ENCODE data around the gene NELFE.

The NELFE gene

DNA sequence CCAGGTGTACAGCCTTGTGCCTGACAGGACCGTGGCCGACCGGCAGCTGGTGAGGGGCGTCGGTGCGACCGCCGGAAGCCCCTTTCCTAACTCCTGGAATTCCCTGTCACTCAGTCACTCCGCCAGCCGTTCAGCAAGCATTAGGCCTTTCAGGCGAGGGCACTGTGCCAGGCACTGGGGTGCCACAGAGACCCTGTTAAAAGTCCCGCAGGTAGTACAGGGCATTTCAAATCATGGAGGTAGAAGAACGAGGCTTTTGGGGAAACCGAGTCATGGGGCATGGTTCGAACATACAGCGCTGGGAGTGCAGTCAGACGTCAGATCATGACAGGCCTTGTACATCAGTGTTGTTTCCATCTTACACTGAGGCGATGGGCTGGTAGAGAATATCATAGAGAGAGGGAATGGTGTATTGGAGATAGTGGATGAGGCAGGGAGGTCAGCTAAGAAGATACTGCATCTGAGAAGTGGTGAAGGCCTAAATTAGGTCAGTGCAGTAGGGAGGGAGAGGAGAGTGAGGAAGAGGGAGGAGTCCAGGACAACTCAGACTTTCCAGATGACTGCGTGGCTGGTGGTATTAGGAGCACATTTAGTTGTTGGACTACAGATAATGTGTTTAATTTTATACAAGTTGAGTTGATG is 14.1 kb upstream of the NELFE start:
- no peak for DNase-seq

DNA sequence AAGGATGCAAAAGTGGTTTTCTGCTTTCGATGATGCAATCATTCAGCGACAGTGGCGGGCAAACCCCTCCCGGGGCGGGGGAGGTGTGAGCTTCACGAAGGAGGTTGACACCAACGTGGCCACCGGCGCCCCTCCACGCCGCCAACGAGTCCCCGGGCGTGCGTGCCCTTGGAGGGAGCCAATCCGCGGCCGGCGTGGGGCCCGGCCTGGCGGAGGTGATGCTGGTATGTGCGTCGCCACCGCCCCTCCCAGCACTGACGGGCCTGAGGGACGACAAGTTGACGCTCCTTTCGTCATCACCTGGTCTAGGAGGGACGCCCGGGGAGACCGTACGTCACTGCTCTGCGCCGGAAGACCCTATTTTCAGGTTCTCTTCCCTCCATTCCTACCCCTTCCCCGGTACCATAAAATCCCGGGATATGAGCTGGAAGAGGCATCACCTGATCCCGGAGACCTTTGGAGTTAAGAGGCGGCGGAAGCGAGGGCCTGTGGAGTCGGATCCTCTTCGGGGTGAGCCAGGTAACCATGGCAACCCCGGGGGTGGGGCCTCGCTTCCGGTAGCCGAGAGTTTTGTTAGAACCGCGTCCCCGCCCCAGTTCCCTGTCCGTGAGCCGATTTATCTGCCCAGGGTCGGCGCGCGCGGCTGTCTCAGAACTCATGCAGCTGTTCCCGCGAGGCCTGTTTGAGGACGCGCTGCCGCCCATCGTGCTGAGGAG is 13.4 kb upstream of the NELFE start, which contains the start of gene DXO:
DXO (minus strand) TSS at position 146 of the 716 bp plus-strand sequence. CDS start 463 bp downstream, outside the sequence.
- peak; percentile 95 for DNase-seq

DNA sequence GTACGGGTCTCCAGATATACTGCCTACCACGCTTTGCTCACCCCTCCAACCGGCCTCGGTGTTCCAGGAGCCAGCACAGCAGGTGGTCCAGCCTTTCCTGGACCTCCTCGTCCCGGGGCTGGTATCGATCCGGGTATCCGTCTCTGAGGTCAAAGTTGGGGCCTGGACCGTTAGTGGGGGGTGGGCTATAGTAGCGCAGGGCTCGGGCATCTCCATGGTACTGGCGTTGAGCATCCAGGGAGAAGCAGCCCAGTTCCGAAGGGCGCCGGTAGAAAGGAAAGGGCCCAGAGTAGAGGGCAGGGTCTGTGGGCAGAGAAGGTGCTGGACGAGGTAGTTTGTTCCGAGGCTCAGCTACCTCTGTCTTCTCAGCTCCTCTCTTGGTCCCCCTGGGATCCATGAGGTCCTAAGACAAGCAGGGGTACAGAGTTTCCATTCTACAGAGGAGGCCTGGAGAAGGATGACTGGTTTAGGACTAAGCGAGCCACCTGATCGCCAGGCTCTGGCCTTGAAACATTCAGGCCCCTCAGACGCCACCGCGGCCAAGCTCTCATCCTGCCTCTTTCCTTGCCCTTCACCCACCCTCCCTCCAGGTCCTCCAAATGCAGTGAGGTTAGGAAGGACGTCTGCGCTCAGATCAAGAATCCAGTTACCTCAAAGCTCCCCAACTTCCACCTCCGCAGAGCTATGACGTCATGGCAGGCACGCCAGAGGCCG is 12.7 kb upstream of the NELFE start:
- DNase-seq, result no peak

DNA sequence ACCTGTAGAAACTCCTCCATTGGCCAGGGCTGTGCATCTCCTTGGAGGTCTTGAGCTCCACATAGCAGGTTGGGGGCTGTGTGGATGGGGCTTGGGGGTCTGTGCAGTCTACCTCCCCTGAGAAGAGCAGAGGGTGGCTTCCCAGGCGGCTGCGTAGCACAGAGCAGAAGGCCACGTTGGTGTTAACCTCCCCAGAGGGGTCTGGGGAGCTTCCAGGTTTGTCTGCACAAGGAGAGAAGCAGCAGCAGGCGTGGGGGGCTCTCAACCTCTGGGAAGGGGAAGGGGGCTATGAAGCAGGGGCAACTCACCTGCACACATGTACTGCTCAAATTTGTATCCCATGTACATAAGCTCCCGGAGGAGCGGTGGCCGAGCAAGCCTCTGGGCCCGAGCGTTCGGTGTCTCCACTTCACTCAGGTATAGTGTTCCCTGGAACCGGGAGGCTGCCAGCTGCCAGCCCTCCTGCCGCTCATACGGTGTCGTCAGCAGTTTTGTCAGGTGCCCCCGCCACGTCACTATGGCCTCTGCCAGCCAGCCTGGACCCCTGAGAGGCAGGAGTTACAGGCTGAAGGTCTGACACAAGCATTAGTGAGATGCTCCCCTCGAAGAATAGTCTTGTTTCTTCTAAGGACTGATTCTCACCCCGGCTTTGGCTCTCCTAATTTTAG is 12.0 kb upstream of the NELFE start:
- no peak for DNase-seq

DNA sequence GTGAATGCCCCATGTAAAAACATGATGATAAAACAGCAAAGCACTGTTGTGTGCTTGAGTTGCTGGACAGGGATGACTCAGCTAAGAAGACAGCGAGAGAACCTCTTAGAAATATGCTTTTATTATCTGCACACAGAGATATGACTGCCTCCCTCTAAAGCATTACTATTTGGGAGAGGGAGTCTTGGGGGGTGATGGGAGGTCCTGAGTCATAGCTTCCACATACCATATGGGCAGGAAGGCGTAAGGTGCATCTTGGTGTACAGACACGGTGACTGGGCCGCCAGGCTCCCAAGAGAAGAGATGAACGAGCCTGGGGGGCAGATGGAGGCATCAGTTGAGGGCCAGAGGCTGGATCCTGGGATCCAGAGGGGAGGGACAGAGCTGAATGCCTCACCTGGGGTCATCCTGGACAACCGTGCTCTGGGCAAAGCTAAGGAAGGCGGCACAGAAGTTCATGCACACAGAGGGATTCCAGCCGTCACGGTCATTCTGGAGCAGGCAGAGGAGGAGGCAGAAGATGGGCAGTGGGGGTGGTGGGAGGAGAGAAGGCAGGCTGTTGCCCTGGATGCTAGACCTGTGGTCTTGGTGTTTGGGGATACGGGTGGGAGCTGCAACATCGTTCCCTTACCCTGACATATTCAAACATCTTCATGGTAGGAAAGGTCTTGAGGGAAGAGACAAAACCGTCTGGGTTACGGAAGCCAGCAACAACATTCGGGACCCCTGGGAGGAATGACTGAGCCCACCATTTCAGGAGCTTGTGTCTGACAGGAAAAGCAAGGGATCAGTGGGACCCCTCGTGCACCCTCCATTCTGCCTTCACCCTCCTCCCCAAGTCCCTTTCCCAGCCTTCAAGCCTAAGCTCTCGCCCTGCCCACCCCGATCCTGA is 11.2 kb upstream of the NELFE start:
- DNase-seq, result no peak

GRCh38 chr6:31968791-31969711 is 10.3 kb upstream of the NELFE start:
- no peak for DNase-seq

GRCh38 chr6:31968326-31968725 is 9.6 kb upstream of the NELFE start:
- no peak for DNase-seq

DNA sequence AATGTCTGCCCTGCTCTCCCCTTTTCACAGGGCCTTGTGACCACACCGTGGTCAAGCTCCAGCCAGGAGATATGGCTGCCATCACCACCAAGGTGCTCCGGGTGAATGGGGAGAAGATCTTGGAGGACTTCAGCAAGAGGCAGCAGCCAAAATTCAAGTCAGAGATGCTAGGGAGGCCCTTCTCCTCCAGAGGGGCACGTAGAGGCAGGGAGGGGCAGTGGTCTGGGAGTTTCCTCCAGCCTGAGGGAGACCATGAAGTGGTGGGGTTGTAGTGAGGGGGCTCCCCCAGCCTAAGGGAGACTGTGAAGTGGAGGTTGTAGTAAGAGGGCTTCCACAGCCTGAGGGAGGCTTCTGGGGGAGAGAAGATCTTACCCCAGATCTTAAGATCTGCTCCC is 9.2 kb upstream of the NELFE start:
- DNase-seq, result no peak

- no peak for DNase-seq
These were observed 8.5 kb upstream of the NELFE start for GRCh38 chr6:31966997-31967925.

DNA sequence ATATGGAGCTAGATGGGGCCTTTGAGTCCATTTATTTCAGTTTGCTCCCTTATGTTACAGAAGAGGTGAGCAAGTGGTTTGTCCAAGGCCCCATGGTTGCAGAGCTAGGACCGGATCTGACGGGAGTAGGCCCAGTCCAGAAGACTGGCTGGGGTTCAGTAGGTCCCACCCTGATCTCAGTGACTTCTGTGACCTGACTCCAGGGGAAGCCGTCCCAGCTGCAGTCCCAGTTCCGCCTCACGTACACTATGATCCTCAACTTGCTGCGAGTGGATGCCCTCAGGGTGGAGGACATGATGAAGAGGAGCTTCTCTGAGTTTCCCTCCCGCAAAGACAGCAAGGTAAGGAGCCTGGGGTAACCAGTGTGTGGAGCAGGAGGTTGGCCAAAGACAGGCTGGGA is 7.7 kb upstream of the NELFE start:
- DNase-seq, result no peak

- DNase-seq, result no peak
These were observed 6.9 kb upstream of the NELFE start for GRCh38 chr6:31965700-31966099.

GRCh38 chr6:31963921-31964320 is 5.2 kb upstream of the NELFE start:
- no peak for DNase-seq

GRCh38 chr6:31961616-31962015 is 2.8 kb upstream of the NELFE start:
- no peak for DNase-seq

DNA sequence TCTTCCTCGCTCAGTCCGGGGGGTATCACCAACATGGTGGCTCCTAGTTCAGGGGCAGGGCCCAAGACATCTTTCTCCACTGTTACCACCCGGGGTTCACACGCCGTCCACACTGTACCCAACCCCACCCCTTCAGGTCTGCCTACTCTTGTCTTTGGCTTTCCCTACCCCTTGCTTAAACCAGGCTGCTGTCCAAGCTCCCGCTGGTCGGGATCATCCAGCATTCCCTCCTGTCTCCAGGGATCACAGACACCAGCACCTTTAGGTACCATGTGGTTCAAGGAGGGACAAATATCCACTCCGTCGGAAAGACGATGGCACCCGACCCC is 395 bp downstream of the NELFE start:
- DNase-seq, result no peak

DNA sequence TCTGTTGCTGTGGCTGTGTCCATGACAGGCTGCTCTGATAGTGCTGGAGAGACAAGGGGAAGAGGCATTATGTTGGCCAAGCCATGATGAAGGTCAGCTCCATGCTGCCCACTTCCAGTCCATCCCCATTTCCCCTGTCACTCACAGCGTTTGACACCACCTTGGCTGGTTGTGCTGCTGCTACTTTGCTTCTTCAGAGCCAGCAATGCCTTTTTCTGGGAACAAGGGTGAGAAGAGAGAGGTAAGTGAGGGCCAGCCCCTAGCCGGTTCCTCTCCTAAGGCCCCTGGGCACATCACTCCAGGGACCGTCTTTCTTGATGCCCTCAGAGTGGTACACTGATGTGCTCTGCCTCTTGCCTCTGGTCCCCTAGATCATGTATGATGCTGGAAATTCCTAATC is 2.0 kb downstream of the NELFE start:
- no peak for DNase-seq

DNA sequence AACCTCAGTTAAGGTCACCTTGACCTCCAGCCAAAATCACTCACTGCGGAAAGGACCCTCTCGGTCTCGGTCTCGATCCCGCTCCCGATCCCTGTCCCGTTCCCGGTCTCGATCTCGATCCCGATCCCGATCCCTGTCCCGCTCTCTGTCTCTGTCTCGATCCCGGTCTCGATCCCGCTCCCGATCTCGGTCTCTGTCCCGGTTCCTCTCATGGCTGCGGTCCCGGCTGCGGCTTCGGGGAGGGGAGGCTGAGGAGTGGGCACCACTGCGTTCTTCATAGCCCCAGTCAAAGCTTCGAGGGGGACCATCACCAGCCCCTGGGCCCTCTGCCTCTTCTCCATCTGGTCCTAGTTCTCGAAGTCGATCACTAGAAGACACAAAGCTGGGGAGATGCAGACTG is 4.3 kb downstream of the NELFE start:
- no peak for DNase-seq

DNA sequence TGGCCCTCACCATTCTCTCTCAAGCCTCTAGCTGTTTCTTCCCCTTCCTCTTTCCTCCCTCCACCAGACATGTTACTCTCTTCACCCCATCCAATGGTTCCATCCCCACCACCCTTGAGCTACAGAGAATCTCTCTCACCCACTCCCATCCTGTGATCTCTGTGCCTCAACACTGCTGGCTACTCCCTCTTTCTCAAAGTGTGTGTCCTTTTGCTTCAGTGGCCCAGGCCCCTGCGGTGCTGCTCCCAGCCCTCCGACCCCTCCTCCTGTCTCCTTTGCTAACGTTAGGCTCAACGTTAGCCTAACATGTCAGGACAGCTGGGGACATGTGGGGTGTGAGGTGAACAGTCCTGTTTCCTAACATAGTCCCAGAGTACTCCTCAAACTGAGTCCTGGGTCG is 5.9 kb downstream of the NELFE start:
- no peak for DNase-seq

- DNase-seq, result peak; percentile 28
These were observed 6.5 kb downstream of the NELFE start for GRCh38 chr6:31952140-31952805.

GRCh38 chr6:31949926-31950548 is 8.7 kb downstream of the NELFE start:
- no peak for DNase-seq
